MCF 10A (cell line): ENCODE results near the gene LAMA3. TPM values are rescaled to one million over a fixed set of nuclear protein-coding genes. Genes with fewer than 3 reads are reported as not detected.
A peak's percentile ranks its signal among the peaks of the same experiment; 100 is the strongest.

ENCODE experiments used
- BruUV-seq: library from RNA; stranded (reverse); fragments of 400-500 nt; replicated peaks from 2 replicates; lab custom pipeline; 2021; lab: Mats Ljungman, UMichigan
- CTCF ChIA-PET: fragments of 300-600 bp; sonication (Branson Sonifier 250); formaldehyde crosslinking; extraction: SDS; loops from one replicate; lab custom pipeline; 2021; ENCODE audit warnings: antibody characterized with exemption, inconsistent platforms; lab: Yijun Ruan, JAX
- POLR2A ChIA-PET: fragments of 300-600, 350-650 bp; sonication (Branson Sonifier 250); formaldehyde crosslinking; extraction: SDS; loops from one replicate; lab custom pipeline; 2020; ENCODE audit warnings: antibody characterized with exemption, inconsistent platforms; lab: Yijun Ruan, JAX
- DNase-seq: peaks from one replicate; pipeline ENCODE4 v3.0.0-alpha.2; 2018; ENCODE audit not compliant: unreplicated experiment
- H3K27ac Mint-ChIP-seq: one replicate; pipeline ENCODE4 v1.8.0; 2022; ENCODE audit warnings: mild to moderate bottlenecking, low read depth, mixed read lengths; ENCODE audit not compliant: unreplicated experiment
- H3K27me3 Mint-ChIP-seq: one replicate; pipeline ENCODE4 v1.8.0; 2022; ENCODE audit warnings: mixed read lengths; ENCODE audit not compliant: insufficient read depth, unreplicated experiment
- H3K36me3 Mint-ChIP-seq: one replicate; pipeline ENCODE4 v1.8.0; 2022; ENCODE audit warnings: mild to moderate bottlenecking, moderate library complexity, mixed read lengths; ENCODE audit not compliant: insufficient read depth, unreplicated experiment
- H3K4me1 Mint-ChIP-seq: one replicate; pipeline ENCODE4 v1.8.0; 2022; ENCODE audit warnings: mixed read lengths; ENCODE audit not compliant: insufficient read depth, unreplicated experiment
- H3K4me3 Mint-ChIP-seq: one replicate; pipeline ENCODE4 v1.8.0; 2022; ENCODE audit warnings: mild to moderate bottlenecking, moderate library complexity, mixed read lengths; ENCODE audit not compliant: unreplicated experiment
- H3K9me3 Mint-ChIP-seq: one replicate; pipeline ENCODE4 v1.8.0; 2022; ENCODE audit warnings: mixed read lengths; ENCODE audit not compliant: unreplicated experiment
- intact Hi-C: fragments of 100-400 bp; cut with micrococcal nuclease; formaldehyde crosslinking; loops from 2 replicates; pipeline ENCODE4 v1.14.1; 2022
- total RNA-seq: library from RNA; stranded (reverse); gene quantifications from 2 replicates; pipeline ENCODE4 v1.2.3, GENCODE V29; 2022
- TF ChIP-seq, protein P1 (sequence below): fragments of 200-600 bp; IDR thresholded peaks from one replicate; pipeline ENCODE4 v1.8.0; 2022; ENCODE audit warnings: antibody characterized with exemption, mild to moderate bottlenecking; ENCODE audit not compliant: unreplicated experiment

LAMA3 gene
- total RNA-seq, 1 experiment from 2014 or later: 371 TPM

DNA sequence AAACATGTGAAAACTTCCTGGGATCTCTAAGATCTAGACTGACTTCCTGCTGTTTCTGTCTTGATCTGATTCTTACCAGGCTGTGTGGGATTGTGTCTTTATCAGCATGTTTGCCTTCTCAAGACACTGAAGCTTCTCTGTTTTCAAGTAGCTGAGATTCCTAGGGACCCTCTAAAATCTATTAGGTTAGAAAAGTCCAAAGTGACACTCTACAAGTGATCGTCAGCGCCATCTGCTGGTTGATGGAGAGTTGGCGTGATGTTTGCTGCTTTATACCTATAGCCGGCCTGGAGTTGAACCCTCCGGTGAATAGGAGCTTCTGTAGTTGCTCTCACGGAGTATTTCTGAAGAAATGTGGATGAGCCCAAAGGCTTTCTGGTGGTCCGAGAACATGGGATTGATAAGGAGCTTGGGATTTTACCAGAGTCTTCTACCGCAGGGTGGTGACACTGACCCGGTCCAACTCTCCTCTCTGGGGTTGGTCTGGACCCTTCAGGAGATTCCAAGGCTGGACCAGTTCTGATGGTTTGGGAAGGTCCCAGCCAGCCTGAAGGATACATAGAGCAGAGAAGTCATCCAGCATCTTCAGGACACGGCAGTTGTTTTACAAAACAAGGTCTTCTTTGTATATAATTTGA, 229.3 kb downstream of the LAMA3 start:
- TF ChIP-seq, protein P1, sequence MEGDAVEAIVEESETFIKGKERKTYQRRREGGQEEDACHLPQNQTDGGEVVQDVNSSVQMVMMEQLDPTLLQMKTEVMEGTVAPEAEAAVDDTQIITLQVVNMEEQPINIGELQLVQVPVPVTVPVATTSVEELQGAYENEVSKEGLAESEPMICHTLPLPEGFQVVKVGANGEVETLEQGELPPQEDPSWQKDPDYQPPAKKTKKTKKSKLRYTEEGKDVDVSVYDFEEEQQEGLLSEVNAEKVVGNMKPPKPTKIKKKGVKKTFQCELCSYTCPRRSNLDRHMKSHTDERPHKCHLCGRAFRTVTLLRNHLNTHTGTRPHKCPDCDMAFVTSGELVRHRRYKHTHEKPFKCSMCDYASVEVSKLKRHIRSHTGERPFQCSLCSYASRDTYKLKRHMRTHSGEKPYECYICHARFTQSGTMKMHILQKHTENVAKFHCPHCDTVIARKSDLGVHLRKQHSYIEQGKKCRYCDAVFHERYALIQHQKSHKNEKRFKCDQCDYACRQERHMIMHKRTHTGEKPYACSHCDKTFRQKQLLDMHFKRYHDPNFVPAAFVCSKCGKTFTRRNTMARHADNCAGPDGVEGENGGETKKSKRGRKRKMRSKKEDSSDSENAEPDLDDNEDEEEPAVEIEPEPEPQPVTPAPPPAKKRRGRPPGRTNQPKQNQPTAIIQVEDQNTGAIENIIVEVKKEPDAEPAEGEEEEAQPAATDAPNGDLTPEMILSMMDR: peak; percentile 74
- intact Hi-C loops: loop anchor here (1.0 to 5.0 kb wide), 6 partner anchors 94 to 296 kb away; no protein-coding TSS in a partner anchor

DNA sequence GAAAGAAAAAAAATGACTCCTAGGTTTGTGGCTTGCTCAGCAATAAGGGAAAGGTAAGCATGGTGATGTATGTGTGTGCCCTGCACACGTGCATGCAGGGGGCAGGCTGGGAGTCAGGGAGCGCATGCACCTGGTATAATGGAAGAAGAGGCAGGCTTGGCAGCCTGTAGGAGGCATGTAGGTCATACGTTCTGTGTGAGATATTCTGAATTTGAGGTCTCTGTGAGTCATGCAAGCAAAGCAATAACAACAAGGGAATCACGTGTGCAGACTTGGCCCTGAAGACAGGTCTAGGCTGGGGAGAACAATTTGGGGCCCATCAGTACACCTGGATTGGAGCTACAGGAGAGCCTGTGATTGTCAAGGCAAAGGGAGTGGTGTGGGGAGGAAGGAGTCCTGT, 230.8 kb downstream of the LAMA3 start:
- TF ChIP-seq, protein P1: no peak
- BruUV-seq: no TSS peak
- H3K4me3 Mint-ChIP-seq: no peak overlapping the region
- no peaks in the 10 kb centered on the region for H3K27me3 Mint-ChIP-seq
- DNase-seq: peak; percentile 26
- peaks cover 18% of the 10 kb centered on the region for H3K4me1 Mint-ChIP-seq
- H3K36me3 Mint-ChIP-seq: peaks cover 100% of the 10 kb centered on the region
- ChIA-PET CTCF (interaction anchor here (1.0 to 3.2 kb wide), 5 partner anchors 9 to 207 kb away, joined by 3 to 23 read pairs (median 7); no protein-coding TSS in a partner anchor), POLR2A (interaction anchor here (0.6 to 0.8 kb wide), 2 partner anchors 15 to 36 kb away, joined by 4 read pairs; no protein-coding TSS in a partner anchor)
- no peaks in the 10 kb centered on the region for H3K9me3 Mint-ChIP-seq
- H3K27ac Mint-ChIP-seq: peak overlapping the region; percentile 90
- intact Hi-C loops: no loop called here

More for the DNA sequence above, 229.3 kb downstream of the LAMA3 start:
- Mint-ChIP-seq H3K4me3 (no peak overlapping the region), H3K27ac (peak overlapping the region; percentile 57), H3K9me3 (no peaks in the 10 kb centered on the region), H3K36me3 (peaks cover 100% of the 10 kb centered on the region), H3K27me3 (no peaks in the 10 kb centered on the region), H3K4me1 (peaks cover 18% of the 10 kb centered on the region)
- POLR2A ChIA-PET: interaction anchor here (0.7 to 1.2 kb wide), 3 partner anchors 9 to 33 kb away, joined by 3 read pairs; no protein-coding TSS in a partner anchor
- BruUV-seq: no TSS peak
- CTCF ChIA-PET: interaction anchor here (0.6 to 3.2 kb wide), 33 partner anchors 10 to 440 kb away, joined by 3 to 23 read pairs (median 4); partner anchors contain the start of gene CABYR
- DNase-seq: peak; percentile 84

DNA sequence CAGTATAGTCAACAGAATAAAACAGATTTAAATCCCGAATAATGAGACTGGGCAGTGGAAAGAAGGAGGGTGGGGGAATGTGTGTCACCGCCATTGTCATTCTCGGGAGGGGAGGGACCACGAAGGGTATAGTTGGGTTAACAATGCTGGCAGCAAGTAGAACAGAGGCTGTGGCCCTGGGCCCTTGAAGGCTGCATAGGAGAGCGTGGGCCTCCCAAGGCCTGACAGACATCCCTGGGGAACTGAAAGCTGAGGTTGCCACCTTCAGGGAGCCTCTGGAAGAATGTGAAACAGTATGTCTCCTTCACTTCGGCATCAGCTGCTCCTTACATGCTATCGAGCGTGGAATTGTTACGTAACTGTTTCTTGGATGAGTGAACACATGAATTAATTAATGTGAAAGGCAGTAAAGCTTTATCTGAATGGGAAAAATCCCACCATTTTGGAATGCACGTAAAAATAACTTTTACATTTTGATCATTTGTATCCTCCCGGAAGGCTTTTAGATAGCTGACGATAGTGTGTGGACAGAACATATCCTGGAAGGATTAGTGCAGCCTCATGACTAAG, 232.5 kb downstream of the LAMA3 start:
- POLR2A ChIA-PET: interaction anchor here (0.8 kb wide), 1 partner anchor 20 kb away, joined by 3 read pairs; no protein-coding TSS in a partner anchor
- intact Hi-C loops: no loop called here

More for the DNA sequence above, 232.5 kb downstream of the LAMA3 start:
- H3K4me3 Mint-ChIP-seq: no peak overlapping the region
- peaks cover 100% of the 10 kb centered on the region for H3K36me3 Mint-ChIP-seq
- H3K9me3 Mint-ChIP-seq: no peaks in the 10 kb centered on the region
- no TSS peak for BruUV-seq
- H3K4me1 Mint-ChIP-seq: peaks cover 18% of the 10 kb centered on the region
- TF ChIP-seq, protein P1: no peak
- H3K27ac Mint-ChIP-seq: no peak overlapping the region
- no peak for DNase-seq
- H3K27me3 Mint-ChIP-seq: no peaks in the 10 kb centered on the region
- CTCF ChIA-PET: interaction anchor here (0.8 to 1.2 kb wide), 2 partner anchors 8 to 220 kb away, joined by 3 to 4 read pairs; no protein-coding TSS in a partner anchor
